ENCODE measurements around the gene FAM107B.
"Not testable (repeated sequence)": the region's sequence is repeated elsewhere in the genome, so short reads cannot be mapped to it uniquely, and the experiment has no call there.

FAM107B gene

GRCh38 chr10:14736043-14736442 lies 38.7 kb downstream of the FAM107B start:
- DNase-seq (ENCODE audit: low spot score): no peak

- DNase-seq (ENCODE audit: low spot score): no peak
Measured at GRCh38 chr10:14731875-14732512, 42.7 kb downstream of the FAM107B start.

- DNase-seq (ENCODE audit: low spot score): no peak
Measured at GRCh38 chr10:14728346-14728745, 46.4 kb downstream of the FAM107B start.

- no peak for DNase-seq (ENCODE audit: low spot score)
Measured at GRCh38 chr10:14727924-14728323, 46.8 kb downstream of the FAM107B start.

GRCh38 chr10:14727465-14727864 lies 47.2 kb downstream of the FAM107B start:
- no peak for DNase-seq (ENCODE audit: low spot score)

- no peak for DNase-seq (ENCODE audit: low spot score)
Measured at GRCh38 chr10:14724931-14725330, 49.8 kb downstream of the FAM107B start.

- DNase-seq (ENCODE audit: low spot score): no peak
Measured at GRCh38 chr10:14723052-14723689, 51.5 kb downstream of the FAM107B start.

- no peak for DNase-seq (ENCODE audit: low spot score)
Measured at GRCh38 chr10:14717552-14717951, 57.1 kb downstream of the FAM107B start.

GRCh38 chr10:14712991-14713424 lies 61.7 kb downstream of the FAM107B start:
- DNase-seq (ENCODE audit: low spot score): no peak

GRCh38 chr10:14709344-14709743 lies 65.4 kb downstream of the FAM107B start:
- not testable (repeated sequence) for DNase-seq (ENCODE audit: low spot score)

GRCh38 chr10:14707481-14707880 lies 67.2 kb downstream of the FAM107B start:
- no peak for DNase-seq (ENCODE audit: low spot score)

- no peak for DNase-seq (ENCODE audit: low spot score)
Measured at GRCh38 chr10:14705548-14706230, 69.0 kb downstream of the FAM107B start.

GRCh38 chr10:14703631-14704001 lies 71.1 kb downstream of the FAM107B start:
- DNase-seq (ENCODE audit: low spot score): no peak

- DNase-seq (ENCODE audit: low spot score): no peak
Measured at GRCh38 chr10:14701466-14701865, 73.2 kb downstream of the FAM107B start.

- DNase-seq (ENCODE audit: low spot score): no peak
Measured at GRCh38 chr10:14700546-14700945, 74.2 kb downstream of the FAM107B start.

GRCh38 chr10:14699482-14699881 lies 75.2 kb downstream of the FAM107B start:
- DNase-seq (ENCODE audit: low spot score): no peak

GRCh38 chr10:14698829-14699170 lies 75.9 kb downstream of the FAM107B start:
- DNase-seq (ENCODE audit: low spot score): no peak

GRCh38 chr10:14698111-14698828 lies 76.4 kb downstream of the FAM107B start:
- DNase-seq (ENCODE audit: low spot score): peak; percentile 17

GRCh38 chr10:14697281-14697680 lies 77.4 kb downstream of the FAM107B start:
- no peak for DNase-seq (ENCODE audit: low spot score)

- no peak for DNase-seq (ENCODE audit: low spot score)
Measured at GRCh38 chr10:14696821-14697220, 77.9 kb downstream of the FAM107B start.

- DNase-seq (ENCODE audit: low spot score): no peak
Measured at GRCh38 chr10:14695847-14696480, 78.7 kb downstream of the FAM107B start.

- no peak for DNase-seq (ENCODE audit: low spot score)
Measured at GRCh38 chr10:14693891-14694290, 80.8 kb downstream of the FAM107B start.
